DND-41 (cell line): ENCODE data around the gene VWC2.

ENCODE experiments used
- CTCF ChIP-seq: IDR thresholded peaks from 2 replicates; pipeline ENCODE4 v1.5.1; 2012; ENCODE audit warnings: borderline replicate concordance, low read length, moderate library complexity, mild to moderate bottlenecking; ENCODE audit not compliant: poor library complexity, severe bottlenecking; ENCODE audit errors: extremely low read depth
- EZH2 ChIP-seq: IDR thresholded peaks from 3 replicates; pipeline ENCODE4 v1.6.1; 2012; ENCODE audit warnings: borderline replicate concordance, low read depth, mild to moderate bottlenecking, moderate library complexity, low read length, inconsistent platforms; ENCODE audit not compliant: severe bottlenecking

DNA sequence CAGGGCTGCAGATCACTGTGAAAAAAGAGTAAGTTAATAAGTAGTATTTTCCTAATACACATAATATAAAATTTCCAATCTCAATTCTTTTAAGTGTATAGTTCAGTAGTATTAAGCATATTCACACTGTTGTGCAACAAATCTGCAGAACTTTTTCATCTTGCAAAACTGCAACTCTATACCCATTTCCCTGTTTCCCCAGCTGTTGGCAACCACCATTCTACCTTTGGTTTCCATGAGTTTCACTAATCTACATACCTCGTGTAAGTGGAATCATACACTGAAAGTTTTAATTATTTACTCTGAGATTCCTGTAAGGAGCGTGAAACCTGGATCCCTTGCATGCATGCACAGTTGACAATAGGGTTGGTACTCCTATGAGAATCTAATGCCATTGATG, 164.2 kb downstream of the VWC2 start:
- TF ChIP-seq CTCF (no peak), EZH2 (no peak)
